Heart left ventricle (tissue), 16 donors: ENCODE results near the gene ZNF783. TPM values are rescaled to one million over a fixed set of nuclear protein-coding genes. Genes with fewer than 3 reads are reported as not detected.

Experiments
- ATAC-seq, 4 donors: fragments of 200-7000 bp; cut with Tn5 transposase; one replicate each; pipeline ENCODE4 v1.9.1; 2020 to 2022; ENCODE audit warnings: moderate library complexity in 4 of 4, mild to moderate bottlenecking in 3 of 4, moderate number of reproducible peaks in 1 of 4
- DNase-seq, 5 donors: peaks; one replicate each; pipeline ENCODE4 v3.0.0-alpha.2; 2020
- H3K27ac ChIP-seq, 12 donors: fragments of 200-600 bp; sonication (generic) in 4 of 12; one replicate each; pipeline versions ENCODE4 v1.5.0 to v1.8.0; 2016 to 2022; ENCODE audit warnings: mild to moderate bottlenecking in 2 of 12
- H3K27me3 ChIP-seq, 9 donors: fragments of 200-600 bp; sonication (generic) in 2 of 9; one replicate each; pipeline versions ENCODE4 v1.5.1 to v1.8.0; 2016 to 2022; ENCODE audit warnings: mild to moderate bottlenecking in 3 of 9
- H3K36me3 ChIP-seq, 9 donors: fragments of 200-600 bp; sonication (generic) in 2 of 9; one replicate each; pipeline versions ENCODE4 v1.5.0 to v1.8.0; 2018 to 2022; ENCODE audit warnings: mild to moderate bottlenecking in 2 of 9
- H3K4me1 ChIP-seq, 12 donors: fragments of 200-600 bp; sonication (generic) in 4 of 12; one replicate each; pipeline versions ENCODE4 v1.5.0 to v1.8.0; 2016 to 2022; ENCODE audit warnings: mild to moderate bottlenecking in 3 of 12
- H3K4me3 ChIP-seq, 12 donors: fragments of 200-600 bp; sonication (generic) in 4 of 12; one replicate each; pipeline versions ENCODE4 v1.5.0 to v1.8.0; 2017 to 2022; ENCODE audit warnings: mild to moderate bottlenecking in 9 of 12, moderate library complexity in 4 of 12
- H3K9me3 ChIP-seq, 12 donors: fragments of 200-600 bp; sonication (generic) in 4 of 12; one replicate each; pipeline versions ENCODE4 v1.5.0 to v1.8.0; 2016 to 2022; ENCODE audit warnings: mild to moderate bottlenecking in 1 of 12
- CTCF ChIP-seq, 12 donors: fragments of 200-600 bp; sonication (generic) in 4 of 12; IDR thresholded peaks; one replicate each; pipeline versions ENCODE4 v1.5.0 to v1.8.0; 2018 to 2022; ENCODE audit warnings: antibody characterized with exemption in 12 of 12, mild to moderate bottlenecking in 5 of 12
- POLR2A ChIP-seq, 2 donors: fragments of 450-650 bp; IDR thresholded peaks; one replicate each; pipeline ENCODE4 v1.6.1; 2017; ENCODE audit warnings: antibody characterized with exemption in 2 of 2, mild to moderate bottlenecking in 2 of 2, moderate library complexity in 2 of 2
- WGBS, 4 donors: extraction: QIAGEN DNeasy Blood & Tissue Kit in 2 of 4; methylation state at CpG; one replicate each; pipeline versions ENCODE4 v1.1.5 to v1.1.7; 2013 to 2018; 5-methylcytosine and 5-hydroxymethylcytosine counted together
- intact Hi-C, 10 donors: fragments of 100-400 bp; cut with DNase I; formaldehyde crosslinking; loops; one replicate each; pipeline versions ENCODE4 v1.11.1 to v1.14.2; 2022
- polyA plus RNA-seq, 2 donors: library from polyadenylated mRNA; stranded (reverse); fragments of 200-250 nt; gene quantifications; one replicate each; pipeline ENCODE4 v1.2.3, GENCODE V29; 2013
- total RNA-seq, 9 donors: library from RNA; depleted of rRNA in 2 of 9; stranded (reverse); fragments of >200 nt in 2 of 9; fragmentation: NEBNext Ultra II Directional in 3 of 9; extraction: Animal tissue kit (Norgen Biotek cat#: 25700) in 3 of 9; gene quantifications; one replicate each; pipeline versions ENCODE4 v1.1.0 to v1.2.4, GENCODE V29; 2016 to 2023
- donor health status: ischemic (EF 13 %, LVEDD 7.1; RV severe dilation, severe dysfunction).
- donor health status: healthy with polysubstance abuse.
- donor health status: DM: no; HTN: yes; CAD: no.
- donor health status: DM: no; HTN: no; CAD: no.
- donor health status: ischemic (EF 25% LVEDD 6.9; RV normal size, moderate dysfunction).
- donor health status: ischemic (EF 25% LVEDD 5.7; RV mildly dilated, moderate dysfunction).
- donor health status: healthy.
- donor health status: DM: yes; HTN: yes; CAD: no.
- donor health status: ischemic (EF 35%, LVEDD 5.7; RV mildly dilated, moderate dysfunction).
- donor health status: nonischemic (EF 11% LVEDD 7.7; RV severe dilation, severe dysfunction).
- donor health status: DM: yes; HTN: yes; CAD: no.
- donor health status: PGD.
- donor health status: ischemic (EF 29% LVEDD 5.4; RV normal size, mild dysfunction).
- donor health status: nonischemic (EF 23%, LVEDD 6.1; RV moderate dilation, normal function).

ZNF783 gene
- total and polyA plus RNA-seq, 11 donors, result 2.8 to 9.0 (median 3.3) TPM

GRCh38 chr7:149252378-149252777 is 9.6 kb upstream of the ZNF783 start:
- no peak overlapping the region for H3K4me3 ChIP-seq
- 95 to 100% (median 96%) methylated on average over 2 of the region's 2 CpGs for WGBS, 4 donors
- intact Hi-C loops, result no loop called here
- H3K27ac ChIP-seq, result no peak overlapping the region
- H3K36me3 ChIP-seq, result peaks cover 0 to 69% (median 65%) of the 10 kb centered on the region in 9 donors
- no peaks in the 10 kb centered on the region for H3K27me3 ChIP-seq
- ATAC-seq (no peak), DNase-seq (no peak)
- no peak for TF ChIP-seq CTCF (IDR thresholded peaks at IDR 0.05)
- H3K4me1 ChIP-seq, result no peaks in the 10 kb centered on the region
- no peaks in the 10 kb centered on the region for H3K9me3 ChIP-seq

- no peak for DNase-seq
- TF ChIP-seq CTCF (IDR thresholded peaks at IDR 0.05) (no peak), POLR2A (IDR thresholded peaks at IDR 0.05) (no peak)
- 84 to 86% (median 86%) methylated on average over 6 to 7 of the region's 7 CpGs for WGBS, 4 donors
- H3K4me1 ChIP-seq, result no peaks in the 10 kb centered on the region
- intact Hi-C loops, result no loop called here
- H3K4me3 ChIP-seq, result no peak overlapping the region
- H3K27me3 ChIP-seq, result no peaks in the 10 kb centered on the region
- peaks cover 0 to 69% (median 65%) of the 10 kb centered on the region in 9 donors for H3K36me3 ChIP-seq
- no peak for ATAC-seq
- no peak overlapping the region for H3K27ac ChIP-seq
- H3K9me3 ChIP-seq, result no peaks in the 10 kb centered on the region
These were observed 8.3 kb upstream of the ZNF783 start for GRCh38 chr7:149253665-149254064.

- ATAC-seq, result no peak
- Histone ChIP-seq H3K4me1 (no peaks in the 10 kb centered on the region), H3K27ac (no peak overlapping the region), H3K36me3 (peaks cover 0 to 69% (median 65%) of the 10 kb centered on the region in 9 donors), H3K4me3 (no peak overlapping the region), H3K9me3 (no peaks in the 10 kb centered on the region), H3K27me3 (no peaks in the 10 kb centered on the region)
- TF ChIP-seq POLR2A (IDR thresholded peaks at IDR 0.05), result no peak
- no peak for TF ChIP-seq CTCF (IDR thresholded peaks at IDR 0.05)
- 93 to 95% (median 94%) methylated on average over 12 to 16 of the region's 16 CpGs for WGBS, 4 donors
- intact Hi-C loops, result no loop called here
- DNase-seq, result no peak
These were observed 7.7 kb upstream of the ZNF783 start for GRCh38 chr7:149254181-149254858.

- Histone ChIP-seq H3K27me3 (no peaks in the 10 kb centered on the region), H3K9me3 (no peaks in the 10 kb centered on the region), H3K4me1 (no peaks in the 10 kb centered on the region), H3K27ac (no peak overlapping the region), H3K4me3 (no peak overlapping the region), H3K36me3 (peaks cover 0 to 67% (median 62%) of the 10 kb centered on the region in 9 donors)
- WGBS, 4 donors, result 81 to 90% (median 87%) methylated on average over 5 of the region's 5 CpGs
- ATAC-seq (no peak), DNase-seq (no peak)
- no peak for TF ChIP-seq CTCF (IDR thresholded peaks at IDR 0.05)
- TF ChIP-seq POLR2A (IDR thresholded peaks at IDR 0.05), result no peak
- intact Hi-C loops, result no loop called here
These were observed 6.8 kb upstream of the ZNF783 start for GRCh38 chr7:149255174-149255573.
